Mesangial cell (primary cell): ENCODE results near the gene EHHADH. TPM values are rescaled to one million over a fixed set of nuclear protein-coding genes. Genes with fewer than 3 reads are reported as not detected.

Experiments
- total RNA-seq: library from RNA; depleted of rRNA; stranded (reverse); fragments of >200 nt; gene quantifications from 2 replicates; pipeline ENCODE4 v1.2.3, GENCODE V29; 2015

EHHADH gene
- 6.5 and 7.2 TPM in 2 replicates for total RNA-seq

DNA sequence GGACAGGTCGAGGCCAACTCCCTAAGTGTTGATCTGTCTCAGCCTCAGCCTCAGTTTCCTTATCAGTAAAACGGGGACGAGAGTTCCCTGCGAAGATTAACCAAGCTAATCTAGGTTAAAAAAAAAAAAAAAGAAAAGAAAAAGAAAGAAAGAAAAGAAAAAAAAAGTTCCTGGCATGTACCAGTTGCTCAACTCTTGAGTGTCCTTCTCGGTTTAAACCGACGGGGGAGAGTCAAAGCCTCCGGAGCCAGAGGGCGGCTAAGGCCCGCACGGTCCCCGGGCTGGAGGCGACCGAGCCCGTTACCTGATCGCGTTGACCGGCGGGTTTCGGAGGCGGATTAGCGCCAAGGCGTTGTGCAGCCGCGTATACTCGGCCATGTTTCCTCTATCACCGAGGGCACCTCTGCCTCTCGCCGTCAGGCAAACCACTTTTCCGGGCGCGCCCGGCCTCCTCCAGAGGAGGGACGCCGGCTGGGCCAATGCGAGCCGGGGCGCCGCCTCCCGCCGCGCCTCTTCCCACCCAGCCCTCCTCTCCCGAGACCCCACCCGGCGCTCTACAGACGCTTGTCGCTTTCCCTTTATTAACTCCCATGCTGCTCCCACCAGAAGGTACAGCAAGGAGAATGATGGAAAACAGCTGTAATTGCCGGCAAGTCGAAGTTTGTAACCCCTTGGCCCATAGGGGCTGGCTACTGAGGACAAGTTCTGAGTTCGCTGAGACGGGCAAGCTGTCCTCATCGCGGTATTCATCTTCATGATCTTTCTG, at the start of gene EHHADH:
EHHADH (minus strand) TSS at position 405 of the 766 bp plus-strand sequence; CDS start at position 378, 27 bp downstream.

DNA sequence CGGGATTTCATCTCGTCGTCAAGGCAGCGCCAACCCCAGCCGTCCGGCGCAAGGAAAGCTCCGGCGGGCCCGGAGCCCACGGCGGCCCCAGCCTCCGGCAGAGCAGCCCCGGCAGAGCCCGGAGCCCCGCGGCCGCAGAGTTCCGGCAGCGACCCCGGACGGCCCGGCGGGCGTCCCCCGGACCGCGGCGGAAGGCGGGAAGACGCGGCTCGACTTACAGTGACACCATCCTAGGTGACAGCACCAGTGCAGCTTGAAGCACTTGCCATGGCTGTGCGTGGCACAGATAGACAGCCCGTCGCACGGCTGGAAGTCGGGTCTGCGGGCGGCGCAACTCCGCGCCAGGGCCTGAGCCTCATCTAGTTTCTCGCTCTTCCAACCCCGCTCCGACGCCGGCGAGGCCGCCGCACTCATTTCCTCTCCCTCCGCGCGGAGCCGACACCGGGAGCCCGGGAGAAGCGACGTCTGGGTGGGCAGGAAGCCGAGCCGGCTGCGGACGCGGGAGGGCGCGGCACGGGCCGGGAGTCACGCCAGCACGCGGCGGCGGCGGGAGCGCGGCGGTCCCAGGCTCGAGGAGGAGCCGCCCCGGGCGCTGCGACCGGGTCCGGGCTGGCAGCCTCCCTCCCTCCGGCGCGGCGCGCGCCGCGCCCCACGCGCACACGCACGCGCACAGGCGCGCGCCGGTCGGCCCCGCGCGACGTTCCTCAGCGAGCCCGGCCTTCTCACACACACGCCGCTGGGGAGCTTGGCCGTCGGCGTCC, 101.3 kb downstream of the EHHADH start, which contains the start of gene C3orf70:
C3orf70 (minus strand) TSS at position 651 of the 761 bp plus-strand sequence; CDS start at position 414, 237 bp downstream.

Other genes starting within 250 kb of the EHHADH start
- gene C3orf70, start 101.0 kb downstream of the EHHADH start, total RNA-seq: 0.38 and 0.49 TPM in 2 replicates
- 10.6 and 11.5 TPM in 2 replicates for gene MAP3K13, start 109.1 kb upstream of the EHHADH start, total RNA-seq
- 11.7 and 15.6 TPM in 2 replicates for gene TMEM41A, start 245.0 kb upstream of the EHHADH start, total RNA-seq